ENCODE results near the gene KCTD11. TPM values are rescaled to one million over a fixed set of nuclear protein-coding genes. Genes with fewer than 3 reads are reported as not detected.
A peak's percentile ranks its signal among the peaks of the same experiment; 100 is the strongest.

Gene KCTD11
- total RNA-seq (1 to 10 TPM; 3.4 to 6.6 (median 4.3) TPM), polyA plus RNA-seq (1 to 10 TPM; 7.2 TPM)

DNA sequence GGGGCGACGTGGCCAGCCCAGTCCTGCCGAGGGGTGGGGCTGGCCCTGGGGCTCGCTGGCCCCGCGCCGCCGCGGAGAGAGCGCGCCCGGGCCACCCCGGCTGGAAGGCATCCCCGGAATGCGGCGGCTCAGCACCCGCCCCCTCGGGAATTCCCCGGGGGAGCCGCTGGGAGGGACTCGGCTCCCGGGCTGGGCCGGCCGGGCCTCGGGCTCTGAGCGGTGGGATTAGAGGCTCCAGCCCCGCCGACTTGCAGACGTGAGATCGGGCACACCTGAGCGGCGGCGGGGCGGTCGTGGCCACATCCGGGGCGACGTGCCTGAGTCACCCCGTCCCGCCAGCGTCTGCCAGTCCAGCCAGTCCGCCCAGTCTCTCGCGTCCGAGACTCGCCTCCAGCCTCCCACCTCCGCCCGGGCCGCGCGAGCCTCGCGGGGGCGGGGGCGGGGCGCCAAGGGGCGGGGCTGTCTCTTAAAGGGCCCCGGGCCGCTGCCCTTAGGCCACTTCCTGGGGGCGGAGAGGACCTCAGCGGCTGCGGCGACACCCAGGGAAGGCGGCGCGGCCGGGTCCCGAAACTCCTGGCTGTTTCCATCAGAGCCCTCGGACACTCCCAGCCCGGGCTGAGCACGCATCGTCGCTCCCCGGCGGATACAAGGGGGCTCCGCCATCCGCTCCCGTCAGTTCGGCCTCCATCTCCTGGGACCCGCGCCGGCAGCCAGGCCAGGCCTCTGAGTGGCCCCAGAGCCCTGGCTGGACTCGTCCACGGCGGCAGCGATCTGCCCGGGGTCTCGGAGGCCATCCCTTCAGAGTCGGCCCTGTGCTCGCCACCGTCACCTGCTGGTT lies at the start of gene KCTD11:
KCTD11 (plus strand) TSS at position 498 of the 838 bp plus-strand sequence.
- 0% methylated on average over 37 to 91 of the region's 91 CpGs for WGBS, 2 donors
- FAIRE-seq = no peak
- peak; percentile 79 to 84 (median 80) for ATAC-seq
- Histone ChIP-seq H3K9me3 (no peaks in the 10 kb centered on the region), H3K4me1 (peaks cover 7 to 21% (median 8%) of the 10 kb centered on the region in 3 donors), H3K27ac (peak within 1 kb of the TSS; percentile 95 to 99 (median 98)), H3K4me3 (peak within 1 kb of the TSS; percentile 82 to 94 (median 88)), H3K27me3 (no peaks in the 10 kb centered on the region), H3K36me3 (no peaks in the 10 kb centered on the region)
- TF ChIP-seq, protein P1, sequence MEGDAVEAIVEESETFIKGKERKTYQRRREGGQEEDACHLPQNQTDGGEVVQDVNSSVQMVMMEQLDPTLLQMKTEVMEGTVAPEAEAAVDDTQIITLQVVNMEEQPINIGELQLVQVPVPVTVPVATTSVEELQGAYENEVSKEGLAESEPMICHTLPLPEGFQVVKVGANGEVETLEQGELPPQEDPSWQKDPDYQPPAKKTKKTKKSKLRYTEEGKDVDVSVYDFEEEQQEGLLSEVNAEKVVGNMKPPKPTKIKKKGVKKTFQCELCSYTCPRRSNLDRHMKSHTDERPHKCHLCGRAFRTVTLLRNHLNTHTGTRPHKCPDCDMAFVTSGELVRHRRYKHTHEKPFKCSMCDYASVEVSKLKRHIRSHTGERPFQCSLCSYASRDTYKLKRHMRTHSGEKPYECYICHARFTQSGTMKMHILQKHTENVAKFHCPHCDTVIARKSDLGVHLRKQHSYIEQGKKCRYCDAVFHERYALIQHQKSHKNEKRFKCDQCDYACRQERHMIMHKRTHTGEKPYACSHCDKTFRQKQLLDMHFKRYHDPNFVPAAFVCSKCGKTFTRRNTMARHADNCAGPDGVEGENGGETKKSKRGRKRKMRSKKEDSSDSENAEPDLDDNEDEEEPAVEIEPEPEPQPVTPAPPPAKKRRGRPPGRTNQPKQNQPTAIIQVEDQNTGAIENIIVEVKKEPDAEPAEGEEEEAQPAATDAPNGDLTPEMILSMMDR (IDR thresholded peaks at IDR 0.05) = no peak
- DNase-seq = peak; percentile 91 to 97 (median 94)
- intact Hi-C loops (cut with DNase I) = loop anchor here in 2 of 3 donors (10.0 kb wide), 3 partner anchors 83 to 233 kb away; partner anchors contain the start of genes FGF11 (in 2 of the 2), TMEM102 (in 2 of the 2), MPDU1 (in 1 of the 2) and TNFSF13 (in 1 of the 2)

DNA sequence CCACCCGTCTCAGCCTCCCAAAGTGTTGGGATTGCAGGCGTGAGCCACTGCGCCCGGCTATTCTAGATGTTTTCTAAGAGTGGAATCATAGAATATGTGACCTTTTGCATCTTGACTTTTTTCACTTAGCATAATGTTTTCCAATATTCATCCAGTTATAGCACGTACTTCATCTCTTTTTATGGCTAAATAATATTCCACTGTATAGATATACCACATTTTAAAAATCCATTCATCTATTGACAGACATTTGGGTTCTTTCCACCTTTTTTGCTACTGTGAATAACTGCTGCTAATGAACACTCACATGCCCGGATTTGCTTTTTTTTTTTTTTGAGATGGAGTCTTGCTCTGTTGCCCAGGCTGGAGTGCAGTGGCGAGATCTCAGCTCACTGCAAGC lies 47.8 kb upstream of the KCTD11 start:
- no peak for ATAC-seq
- FAIRE-seq = no peak
- no peaks in the 10 kb centered on the region for H3K27me3 ChIP-seq
- H3K9me3 ChIP-seq = no peaks in the 10 kb centered on the region
- H3K4me3 ChIP-seq = no peak overlapping the region
- H3K4me1 ChIP-seq = peaks cover 0 to 2% (median 1%) of the 10 kb centered on the region in 3 donors
- H3K36me3 ChIP-seq = no peaks in the 10 kb centered on the region
- TF ChIP-seq, protein P1 (IDR thresholded peaks at IDR 0.05) = no peak
- intact Hi-C loops (cut with DNase I) = no loop called here
- no peak for DNase-seq
- 90 to 95% methylated on average over 7 of the region's 7 CpGs for WGBS, 2 donors
- H3K27ac ChIP-seq = no peak overlapping the region

GRCh38 chr17:7306911-7307685 lies 44.9 kb upstream of the KCTD11 start, which contains the start of gene EIF5A:
Gene EIF5A (plus strand): TSS chr17:7307628. CDS start chr17:7309636, 2,008 bp downstream.
- peak; percentile 86 to 93 (median 86) for ATAC-seq
- WGBS, 2 donors = 0 to 1% methylated on average over 54 to 64 of the region's 64 CpGs
- Histone ChIP-seq H3K27ac (peak within 1 kb of the TSS; percentile 95 to 97 (median 96)), H3K36me3 (peaks cover 8 to 26% (median 13%) of the 10 kb centered on the region in 3 donors), H3K9me3 (no peaks in the 10 kb centered on the region), H3K4me3 (peak within 1 kb of the TSS; percentile 79 to 96 (median 88)), H3K27me3 (no peaks in the 10 kb centered on the region), H3K4me1 (peaks cover 10 to 17% (median 17%) of the 10 kb centered on the region in 3 donors)
- DNase-seq = peak; percentile 100
- TF ChIP-seq, protein P1 (IDR thresholded peaks at IDR 0.05) = no peak
- FAIRE-seq = peak; percentile 96
- intact Hi-C loops (cut with DNase I) = no loop called here

GRCh38 chr17:7307686-7308624 lies 44.0 kb upstream of the KCTD11 start:
- DNase-seq = peak; percentile 51 to 88 (median 73)
- TF ChIP-seq, protein P1 (IDR thresholded peaks at IDR 0.05) = no peak
- 0 to 1% methylated on average over 70 to 104 of the region's 104 CpGs for WGBS, 2 donors
- Histone ChIP-seq H3K27ac (peak overlapping the region; percentile 95 to 97 (median 96)), H3K9me3 (no peaks in the 10 kb centered on the region), H3K4me3 (peak overlapping the region; percentile 79 to 96 (median 88)), H3K36me3 (peaks cover 8 to 34% (median 21%) of the 10 kb centered on the region in 3 donors), H3K27me3 (no peaks in the 10 kb centered on the region), H3K4me1 (peaks cover 15 to 19% (median 17%) of the 10 kb centered on the region in 3 donors)
- peak in 3 of 4 donors; percentile 2 to 46 (median 25) for ATAC-seq
- intact Hi-C loops (cut with DNase I) = no loop called here
- no peak for FAIRE-seq
